Activated CD8-positive, alpha-beta T cell treated with anti-CD3 and anti-CD28 coated beads for 36 hours (primary cell): Measurements from ENCODE around the gene MOB3A. TPM values are rescaled to one million over a fixed set of nuclear protein-coding genes. Genes with fewer than 3 reads are reported as not detected.

Experiments used
- ATAC-seq: fragments of 200-7000 bp; cut with Tn5 transposase; one replicate; pipeline ENCODE4 v1.10.0; 2021; ENCODE audit warnings: mild to moderate bottlenecking, moderate library complexity
- CTCF ChIA-PET: fragments of 350-600 bp; sonication (Branson Sonifier 250); formaldehyde crosslinking; loops from one replicate; lab custom pipeline; 2021; ENCODE audit warnings: antibody characterized with exemption; lab: Charles Lee
- POLR2A ChIA-PET: fragments of 350-600 bp; sonication (Branson Sonifier 250); formaldehyde crosslinking; loops from one replicate; lab custom pipeline; 2021; ENCODE audit warnings: antibody characterized with exemption; lab: Charles Lee
- DNase-seq: peaks from one replicate; pipeline ENCODE4 v3.0.0-alpha.2; 2020
- H3K27ac Mint-ChIP-seq: one replicate; pipeline ENCODE4 v1.8.0; 2021; ENCODE audit warnings: mild to moderate bottlenecking, mixed read lengths
- H3K27me3 Mint-ChIP-seq: one replicate; pipeline ENCODE4 v1.8.0; 2021; ENCODE audit warnings: mixed read lengths
- H3K36me3 Mint-ChIP-seq: one replicate; pipeline ENCODE4 v1.8.0; 2021; ENCODE audit warnings: low read depth, mixed read lengths
- H3K4me1 Mint-ChIP-seq: one replicate; pipeline ENCODE4 v1.8.0; 2021; ENCODE audit warnings: low read depth, mixed read lengths
- H3K4me3 Mint-ChIP-seq: one replicate; pipeline ENCODE4 v1.8.0; 2021; ENCODE audit warnings: mild to moderate bottlenecking, moderate library complexity, mixed read lengths
- H3K9me3 Mint-ChIP-seq: one replicate; pipeline ENCODE4 v1.8.0; 2021; ENCODE audit warnings: mixed read lengths
- CTCF ChIP-seq: fragments of 200-600 bp; IDR thresholded peaks from one replicate; pipeline ENCODE4 v1.8.0; 2022; ENCODE audit warnings: antibody characterized with exemption, mild to moderate bottlenecking
- intact Hi-C: fragments of 100-400 bp; cut with micrococcal nuclease; formaldehyde crosslinking; loops from one replicate; pipeline ENCODE4 v1.10.0; 2022
- total RNA-seq, 2 experiments: library from RNA; stranded (reverse); gene quantifications; one replicate each; pipeline ENCODE4 v1.2.3, GENCODE V29; 2021

Gene MOB3A
- total RNA-seq, 2 experiments from 2014 or later, result 175 to 185 TPM

DNA sequence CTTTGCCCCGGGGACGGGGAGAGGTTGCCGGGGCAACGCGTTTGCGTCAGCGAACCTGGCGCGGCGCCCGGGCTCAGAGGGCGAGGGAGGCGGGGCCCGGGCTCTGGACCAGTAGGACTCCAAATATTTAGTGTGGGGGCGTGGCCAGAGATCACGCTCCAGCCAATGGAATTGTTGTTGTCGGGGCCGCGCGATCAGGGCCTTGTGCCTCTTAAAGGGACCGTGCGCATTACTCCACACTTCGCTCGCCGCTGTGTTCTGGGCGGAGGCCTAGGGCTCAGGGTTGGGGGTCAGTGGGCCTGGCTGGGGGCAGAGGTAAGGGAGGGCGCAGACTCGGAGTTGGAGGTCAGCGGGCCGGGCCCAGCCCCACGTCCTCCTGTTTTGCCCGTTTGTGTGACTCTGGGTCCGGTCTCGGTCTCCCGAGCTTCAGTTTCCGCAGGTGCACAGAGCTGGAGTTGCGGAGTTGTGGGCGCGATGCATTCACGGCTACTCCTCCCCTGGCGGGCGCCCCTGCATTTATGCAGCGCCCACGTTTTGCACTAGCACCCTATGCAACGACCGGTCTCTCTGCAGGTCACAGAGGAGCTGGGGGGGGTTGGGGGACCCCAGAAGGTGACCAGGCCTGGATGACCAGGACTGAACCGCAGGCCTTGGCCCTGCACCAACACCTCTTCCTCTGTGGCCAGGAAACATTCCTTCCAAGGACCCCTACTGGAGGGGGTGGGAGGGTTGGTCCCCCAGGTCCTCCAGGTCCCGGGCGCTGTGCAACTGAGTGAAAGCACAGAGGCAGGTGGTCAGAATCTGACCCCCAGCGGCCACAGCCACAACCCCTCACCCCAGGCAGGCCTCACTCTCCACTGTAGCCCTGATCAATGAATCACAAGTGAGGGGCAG is 34.4 kb downstream of the MOB3A start:
- CTCF ChIA-PET, result interaction anchor here (1.0 to 2.5 kb wide), 2 partner anchors 8 to 10 kb away, joined by 3 to 15 read pairs; no protein-coding TSS in a partner anchor

DNA sequence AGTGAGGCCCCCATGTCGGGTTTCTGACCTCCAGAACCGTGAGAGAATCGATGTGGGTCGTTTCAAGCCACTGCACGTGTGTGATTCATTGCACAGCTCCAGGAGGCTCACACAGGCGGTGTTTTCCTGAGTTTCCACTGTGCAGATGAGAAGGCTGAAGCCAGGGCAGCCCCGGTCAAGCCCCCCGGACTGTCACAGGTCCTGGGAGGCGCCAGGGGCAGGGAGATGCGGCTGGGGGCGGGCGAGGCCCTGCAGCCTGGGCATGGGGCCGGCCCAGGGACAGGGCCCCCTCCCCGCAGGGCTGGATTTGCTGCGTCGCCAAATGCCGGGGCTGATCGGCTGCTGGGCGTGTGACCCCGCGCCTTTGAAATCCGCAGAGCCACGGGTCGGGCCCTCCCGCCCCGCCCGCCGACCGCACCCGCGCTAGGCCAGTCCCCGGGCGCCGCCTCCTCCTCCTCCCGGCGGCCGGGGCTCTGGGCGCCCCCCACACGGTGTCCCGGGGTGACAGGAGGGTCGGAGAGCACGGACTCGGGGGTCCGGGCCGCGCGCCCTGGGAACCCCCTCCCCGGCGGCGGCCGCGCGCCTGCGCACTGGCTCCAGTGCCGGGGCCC is 35.1 kb downstream of the MOB3A start:
- Mint-ChIP-seq H3K9me3 (no peaks in the 10 kb centered on the region), H3K36me3 (no peaks in the 10 kb centered on the region), H3K27ac (peak overlapping the region; percentile 96), H3K27me3 (no peaks in the 10 kb centered on the region), H3K4me3 (peak overlapping the region; percentile 85), H3K4me1 (peaks cover 44% of the 10 kb centered on the region)
- no peak for TF ChIP-seq CTCF
- DNase-seq (peak; percentile 63), ATAC-seq (peak; percentile 41)
- CTCF ChIA-PET, result interaction anchor here (0.8 to 2.5 kb wide), 3 partner anchors 9 to 42 kb away, joined by 3 to 15 read pairs (median 5); no protein-coding TSS in a partner anchor
- POLR2A ChIA-PET, result interaction anchor here (0.9 to 5.5 kb wide), 7 partner anchors 9 to 119 kb away, joined by 3 to 29 read pairs (median 10); partner anchors contain the start of gene MKNK2
- intact Hi-C loops, result no loop called here

More for the DNA sequence above, 34.4 kb downstream of the MOB3A start:
- no peaks in the 10 kb centered on the region for H3K36me3 Mint-ChIP-seq
- DNase-seq (peak; percentile 100), ATAC-seq (peak; percentile 94)
- intact Hi-C loops, result no loop called here
- peak overlapping the region; percentile 91 for H3K27ac Mint-ChIP-seq
- H3K9me3 Mint-ChIP-seq, result no peaks in the 10 kb centered on the region
- TF ChIP-seq CTCF, result no peak
- peaks cover 40% of the 10 kb centered on the region for H3K4me1 Mint-ChIP-seq
- H3K4me3 Mint-ChIP-seq, result peak overlapping the region; percentile 85
- POLR2A ChIA-PET, result interaction anchor here (1.0 to 4.7 kb wide), 3 partner anchors 10 to 11 kb away, joined by 3 to 29 read pairs (median 10); partner anchors contain the start of gene MKNK2
- H3K27me3 Mint-ChIP-seq, result no peaks in the 10 kb centered on the region

GRCh38 chr19:2059422-2060201 is 36.5 kb downstream of the MOB3A start:
- TF ChIP-seq CTCF, result no peak
- ATAC-seq (no peak), DNase-seq (no peak)
- intact Hi-C loops, result no loop called here
- Mint-ChIP-seq H3K4me1 (peaks cover 55% of the 10 kb centered on the region), H3K27me3 (no peaks in the 10 kb centered on the region), H3K27ac (peak overlapping the region; percentile 96), H3K9me3 (no peaks in the 10 kb centered on the region), H3K4me3 (peak overlapping the region; percentile 85), H3K36me3 (no peaks in the 10 kb centered on the region)
- ChIA-PET CTCF (interaction anchor here (1.6 to 2.5 kb wide), 2 partner anchors 8 to 10 kb away, joined by 4 to 15 read pairs; no protein-coding TSS in a partner anchor), POLR2A (interaction anchor here (1.2 to 5.5 kb wide), 5 partner anchors 8 to 25 kb away, joined by 3 to 29 read pairs (median 27); partner anchors contain the start of gene MKNK2)

GRCh38 chr19:2058570-2059421 is 37.3 kb downstream of the MOB3A start:
- peak overlapping the region; percentile 32 for H3K4me3 Mint-ChIP-seq

More at GRCh38 chr19:2058570-2059421, 37.3 kb downstream of the MOB3A start:
- POLR2A ChIA-PET, result interaction anchor here (0.6 to 5.5 kb wide), 8 partner anchors 7 to 265 kb away, joined by 3 to 29 read pairs (median 6); partner anchors contain the start of gene MKNK2
- ATAC-seq, result no peak
- peaks cover 55% of the 10 kb centered on the region for H3K4me1 Mint-ChIP-seq
- intact Hi-C loops, result no loop called here
- CTCF ChIA-PET, result interaction anchor here (1.6 kb wide), 1 partner anchor 11 kb away, joined by 4 read pairs; no protein-coding TSS in a partner anchor
- H3K9me3 Mint-ChIP-seq, result no peaks in the 10 kb centered on the region
- peak overlapping the region; percentile 66 for H3K27ac Mint-ChIP-seq
- H3K27me3 Mint-ChIP-seq, result no peaks in the 10 kb centered on the region
- no peak for DNase-seq
- TF ChIP-seq CTCF, result no peak
- no peaks in the 10 kb centered on the region for H3K36me3 Mint-ChIP-seq
